ELF-1 (cell line): ENCODE measurements around the gene CNMD.
"Not testable (repeated sequence)": the region's sequence is repeated elsewhere in the genome, so short reads cannot be mapped to it uniquely, and the experiment has no call there.

Experiments
- DNase-seq: peaks from one replicate; pipeline ENCODE4 v3.0.0-alpha.2; 2016; ENCODE audit warnings: low read depth, low spot score

Gene CNMD

GRCh38 chr13:52686376-52686775 is 53.2 kb downstream of the CNMD start:
- no peak for DNase-seq

- not testable (repeated sequence) for DNase-seq
Measured at GRCh38 chr13:52685806-52686205, 53.8 kb downstream of the CNMD start.

GRCh38 chr13:52677823-52678222 is 61.8 kb downstream of the CNMD start:
- DNase-seq = no peak

DNA sequence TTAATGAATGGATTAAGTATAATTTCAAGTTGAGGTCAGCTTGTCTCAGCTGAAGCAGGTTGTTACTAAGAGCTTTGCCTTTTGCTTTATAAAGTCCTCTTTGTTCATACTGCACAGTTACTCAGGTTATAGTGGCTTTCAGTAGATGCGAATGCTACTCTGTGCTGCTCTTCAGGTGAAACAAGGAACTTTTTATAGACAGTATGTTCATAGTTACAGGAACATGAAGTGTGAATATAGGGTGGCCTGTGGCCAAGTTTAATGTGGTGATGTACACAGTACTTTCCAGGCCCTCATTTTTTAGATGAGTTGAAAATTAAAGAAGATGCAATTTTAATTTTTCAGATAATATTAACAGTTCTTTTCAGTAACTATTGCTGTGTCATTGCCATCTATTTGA is 66.2 kb downstream of the CNMD start:
- DNase-seq = no peak

DNA sequence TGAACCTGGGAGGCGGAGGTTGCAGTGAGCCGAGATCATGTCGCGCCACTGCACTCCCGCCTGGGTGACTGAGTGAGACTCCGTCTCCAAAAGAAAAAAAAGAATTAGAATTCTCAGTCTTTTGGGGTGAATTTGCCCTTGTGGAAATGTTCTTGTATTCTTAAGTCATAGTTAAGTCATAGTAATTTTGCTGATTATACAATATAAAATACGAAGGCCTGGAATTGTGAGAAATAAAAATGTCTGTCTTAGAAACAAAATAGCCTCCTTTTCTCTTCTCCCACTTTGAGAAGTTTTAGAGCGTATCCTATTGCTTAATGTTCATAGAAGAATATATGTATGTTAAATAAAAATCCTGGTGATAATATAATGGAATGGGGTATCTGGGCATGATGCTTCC is 68.9 kb downstream of the CNMD start:
- no peak for DNase-seq

DNA sequence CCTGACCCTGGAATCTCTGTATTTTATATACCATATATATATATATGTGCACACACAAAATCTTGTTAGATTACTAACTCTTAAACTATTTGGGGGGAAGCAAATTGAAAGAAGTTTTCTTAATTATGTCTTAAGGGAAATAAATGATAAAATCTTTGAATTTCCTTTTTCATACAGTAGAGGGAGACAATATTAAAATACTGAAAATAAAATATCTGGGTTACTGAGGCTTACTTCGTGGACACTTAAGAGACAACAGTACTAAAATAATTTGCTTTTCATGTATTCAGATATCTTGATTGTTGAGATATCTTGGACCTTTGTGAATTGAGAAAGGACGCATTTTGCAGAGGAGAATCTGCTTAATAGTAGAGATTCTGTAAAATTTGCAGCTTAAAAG is 69.9 kb downstream of the CNMD start:
- DNase-seq = no peak

- DNase-seq = no peak
Measured at GRCh38 chr13:52665325-52665724, 74.3 kb downstream of the CNMD start.

- no peak for DNase-seq
Measured at GRCh38 chr13:52664272-52664671, 75.3 kb downstream of the CNMD start.

- no peak for DNase-seq
Measured at GRCh38 chr13:52659340-52659739, 80.3 kb downstream of the CNMD start.
